Neural cell (in vitro differentiated cells): Measurements from ENCODE around the gene PPP1R15B. TPM values are rescaled to one million over a fixed set of nuclear protein-coding genes. Genes with fewer than 3 reads are reported as not detected.

ENCODE experiments used
- H2AFZ ChIP-seq: fragments of 200-600, 300-800 bp; sonication (generic), shearing (Covaris generic); 2 replicates; pipeline ENCODE4 v1.6.0; 2014; ENCODE audit warnings: low read depth, mild to moderate bottlenecking, antibody characterized with exemption, low read length, moderate library complexity
- H3F3A ChIP-seq: fragments of 200-600 bp; shearing (Covaris generic); 2 replicates; pipeline ENCODE4 v1.6.1; 2016; ENCODE audit warnings: mild to moderate bottlenecking, moderate library complexity, mixed read lengths, antibody characterized with exemption, low read length; ENCODE audit not compliant: insufficient read depth, poor library complexity, severe bottlenecking
- H3K27ac ChIP-seq: fragments of 200-600, 300-800 bp; sonication (generic), shearing (Covaris generic); 2 replicates; pipeline ENCODE4 v1.5.1; 2014; ENCODE audit warnings: mild to moderate bottlenecking, low read length, moderate library complexity
- H3K27me3 ChIP-seq: fragments of 300-800, 200-600 bp; sonication (generic), shearing (Covaris generic); 2 replicates; pipeline ENCODE4 v1.6.0; 2014; ENCODE audit warnings: mild to moderate bottlenecking, low read depth, low read length, moderate library complexity; ENCODE audit not compliant: insufficient read depth
- H3K36me3 ChIP-seq: fragments of 300-800, 200-600 bp; sonication (generic), shearing (Covaris generic); 2 replicates; pipeline ENCODE4 v1.5.1; 2014; ENCODE audit warnings: mild to moderate bottlenecking, antibody characterized with exemption, low read length, moderate library complexity; ENCODE audit not compliant: insufficient read depth
- H3K4me2 ChIP-seq: fragments of 300-800, 200-600 bp; sonication (generic), shearing (Covaris generic); 2 replicates; pipeline ENCODE4 v1.6.0; 2014; ENCODE audit warnings: mild to moderate bottlenecking, low read length
- H3K4me3 ChIP-seq: fragments of 300-800, 200-600 bp; sonication (generic), shearing (Covaris generic); 2 replicates; pipeline ENCODE4 v1.5.1; 2014; ENCODE audit warnings: mild to moderate bottlenecking, low read length, moderate library complexity
- H3K79me2 ChIP-seq: fragments of 200-600 bp; shearing (Covaris generic); replicated peaks from 2 replicates; pipeline ENCODE4 v1.6.0; 2014; ENCODE audit warnings: mild to moderate bottlenecking, low read length, moderate library complexity; ENCODE audit not compliant: insufficient read depth
- H3K9ac ChIP-seq: fragments of 300-800, 200-600 bp; sonication (generic), shearing (Covaris generic); 2 replicates; pipeline ENCODE4 v1.6.1; 2016; ENCODE audit warnings: mild to moderate bottlenecking, low read length, mixed read lengths
- H3K9me2 ChIP-seq: fragments of 200-600 bp; shearing (Covaris generic); 2 replicates; pipeline ENCODE4 v1.6.1; 2016; ENCODE audit warnings: mild to moderate bottlenecking, low read length, mixed read lengths; ENCODE audit not compliant: insufficient read depth
- H3K9me3 ChIP-seq: fragments of 200-600, 300-800 bp; sonication (generic), shearing (Covaris generic); 2 replicates; pipeline ENCODE4 v1.6.1; 2016; ENCODE audit warnings: mild to moderate bottlenecking, mixed run types, low read length, moderate library complexity, mixed read lengths
- H4K20me1 ChIP-seq: fragments of 200-600 bp; shearing (Covaris generic); 2 replicates; pipeline ENCODE4 v1.6.1; 2016; ENCODE audit warnings: mild to moderate bottlenecking, mixed run types; ENCODE audit not compliant: insufficient read depth
- EP300 ChIP-seq: fragments of 450-650 bp; conservative IDR thresholded peaks from 2 replicates; pipeline ENCODE4 v1.6.1; 2014; ENCODE audit warnings: antibody characterized with exemption, mild to moderate bottlenecking, moderate library complexity; ENCODE audit not compliant: poor library complexity, severe bottlenecking
- EZH2 ChIP-seq: fragments of 200-600, 300-800 bp; shearing (Covaris generic), sonication (generic); IDR thresholded peaks from 2 replicates; pipeline ENCODE4 v1.6.1; 2014; ENCODE audit warnings: antibody characterized with exemption, low read length, borderline replicate concordance, mild to moderate bottlenecking; ENCODE audit not compliant: insufficient read depth, poor library complexity, severe bottlenecking
- MXI1 ChIP-seq: fragments of 450-650 bp; conservative IDR thresholded peaks from 2 replicates; pipeline ENCODE4 v1.6.1; 2014; ENCODE audit warnings: antibody characterized with exemption, mild to moderate bottlenecking; ENCODE audit not compliant: poor library complexity, severe bottlenecking
- POLR2AphosphoS5 ChIP-seq: IDR thresholded peaks from 2 replicates; pipeline ENCODE4 v1.6.1; 2012
- RAD21 ChIP-seq: fragments of 450-650 bp; conservative IDR thresholded peaks from 2 replicates; pipeline ENCODE4 v1.6.1; 2014; ENCODE audit warnings: antibody characterized with exemption, mild to moderate bottlenecking, moderate library complexity
- SMC3 ChIP-seq: fragments of 450-650 bp; conservative IDR thresholded peaks from 2 replicates; pipeline ENCODE4 v1.6.1; 2014; ENCODE audit warnings: antibody characterized with exemption, mild to moderate bottlenecking, moderate library complexity; ENCODE audit not compliant: poor library complexity
- TAF1 ChIP-seq: IDR thresholded peaks from 2 replicates; pipeline ENCODE4 v1.6.1; 2012; ENCODE audit warnings: low read depth
- polyA plus RNA-seq: library from polyadenylated mRNA; depleted of rRNA; stranded (reverse); fragments of >200 nt; gene quantifications from 2 replicates; pipeline ENCODE4 v1.2.3, GENCODE V29; 2014
- TF ChIP-seq, protein P1 (sequence below): IDR thresholded peaks from 2 replicates; pipeline ENCODE4 v1.6.1; 2012; ENCODE audit warnings: borderline replicate concordance
- TF ChIP-seq, protein P2 (sequence below): fragments of 450-650 bp; IDR thresholded peaks from 2 replicates; pipeline ENCODE4 v1.5.1; 2014; ENCODE audit warnings: antibody characterized with exemption, mild to moderate bottlenecking, moderate library complexity; ENCODE audit not compliant: poor library complexity, severe bottlenecking

Gene PPP1R15B
- polyA plus RNA-seq, 1 donor from 2014 or later: 30.1 TPM

DNA sequence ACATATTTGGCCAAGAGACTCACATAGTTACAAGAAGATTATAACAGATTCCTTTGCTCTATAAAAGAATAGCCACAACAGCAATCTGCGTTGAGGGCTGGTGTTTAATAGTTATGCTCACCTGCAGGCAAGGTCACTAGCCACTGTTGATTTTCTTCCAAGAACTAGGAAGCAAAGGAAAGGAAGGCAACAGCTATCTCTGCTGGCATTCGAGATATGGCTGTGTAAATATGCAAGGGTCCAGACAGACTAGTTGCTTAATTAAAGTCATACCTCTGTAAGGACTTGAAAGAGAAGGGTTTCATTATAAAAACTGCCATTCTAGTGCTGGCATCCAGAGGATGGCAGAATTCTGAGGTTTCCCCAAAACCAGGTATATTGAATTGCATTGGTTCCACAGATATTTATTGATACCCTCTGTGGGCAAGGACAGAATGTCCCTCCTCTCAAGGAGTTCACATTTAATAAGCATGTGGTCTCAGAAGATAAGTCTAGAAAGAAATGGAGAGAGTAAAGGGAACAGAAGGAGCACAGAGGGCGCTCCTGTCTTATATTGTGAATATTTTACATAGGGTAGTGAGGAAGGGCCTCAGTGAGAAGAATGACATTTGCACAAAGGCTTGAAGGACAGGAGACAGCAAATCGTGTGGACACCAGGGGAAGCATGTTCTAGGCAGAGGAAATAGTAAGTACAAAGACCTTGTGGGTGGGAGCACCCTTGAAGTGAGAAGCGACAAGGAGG, 28.3 kb downstream of the PPP1R15B start:
- H3K79me2 ChIP-seq: no peaks in the 10 kb centered on the region
- peaks cover 49% of the 10 kb centered on the region for H3K27me3 ChIP-seq
- no peak overlapping the region for H3K4me3 ChIP-seq
- no peaks in the 10 kb centered on the region for H3K36me3 ChIP-seq
- H3K27ac ChIP-seq: no peak overlapping the region
- no peak overlapping the region for H3K9ac ChIP-seq
- H2AFZ ChIP-seq: no peak overlapping the region
- TF ChIP-seq MXI1 (no peak), EZH2 (no peak), POLR2AphosphoS5 (no peak), EP300 (no peak), TAF1 (no peak), RAD21 (no peak), SMC3 (no peak)
- TF ChIP-seq, protein P1, sequence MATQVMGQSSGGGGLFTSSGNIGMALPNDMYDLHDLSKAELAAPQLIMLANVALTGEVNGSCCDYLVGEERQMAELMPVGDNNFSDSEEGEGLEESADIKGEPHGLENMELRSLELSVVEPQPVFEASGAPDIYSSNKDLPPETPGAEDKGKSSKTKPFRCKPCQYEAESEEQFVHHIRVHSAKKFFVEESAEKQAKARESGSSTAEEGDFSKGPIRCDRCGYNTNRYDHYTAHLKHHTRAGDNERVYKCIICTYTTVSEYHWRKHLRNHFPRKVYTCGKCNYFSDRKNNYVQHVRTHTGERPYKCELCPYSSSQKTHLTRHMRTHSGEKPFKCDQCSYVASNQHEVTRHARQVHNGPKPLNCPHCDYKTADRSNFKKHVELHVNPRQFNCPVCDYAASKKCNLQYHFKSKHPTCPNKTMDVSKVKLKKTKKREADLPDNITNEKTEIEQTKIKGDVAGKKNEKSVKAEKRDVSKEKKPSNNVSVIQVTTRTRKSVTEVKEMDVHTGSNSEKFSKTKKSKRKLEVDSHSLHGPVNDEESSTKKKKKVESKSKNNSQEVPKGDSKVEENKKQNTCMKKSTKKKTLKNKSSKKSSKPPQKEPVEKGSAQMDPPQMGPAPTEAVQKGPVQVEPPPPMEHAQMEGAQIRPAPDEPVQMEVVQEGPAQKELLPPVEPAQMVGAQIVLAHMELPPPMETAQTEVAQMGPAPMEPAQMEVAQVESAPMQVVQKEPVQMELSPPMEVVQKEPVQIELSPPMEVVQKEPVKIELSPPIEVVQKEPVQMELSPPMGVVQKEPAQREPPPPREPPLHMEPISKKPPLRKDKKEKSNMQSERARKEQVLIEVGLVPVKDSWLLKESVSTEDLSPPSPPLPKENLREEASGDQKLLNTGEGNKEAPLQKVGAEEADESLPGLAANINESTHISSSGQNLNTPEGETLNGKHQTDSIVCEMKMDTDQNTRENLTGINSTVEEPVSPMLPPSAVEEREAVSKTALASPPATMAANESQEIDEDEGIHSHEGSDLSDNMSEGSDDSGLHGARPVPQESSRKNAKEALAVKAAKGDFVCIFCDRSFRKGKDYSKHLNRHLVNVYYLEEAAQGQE: no peak
- TF ChIP-seq, protein P2, sequence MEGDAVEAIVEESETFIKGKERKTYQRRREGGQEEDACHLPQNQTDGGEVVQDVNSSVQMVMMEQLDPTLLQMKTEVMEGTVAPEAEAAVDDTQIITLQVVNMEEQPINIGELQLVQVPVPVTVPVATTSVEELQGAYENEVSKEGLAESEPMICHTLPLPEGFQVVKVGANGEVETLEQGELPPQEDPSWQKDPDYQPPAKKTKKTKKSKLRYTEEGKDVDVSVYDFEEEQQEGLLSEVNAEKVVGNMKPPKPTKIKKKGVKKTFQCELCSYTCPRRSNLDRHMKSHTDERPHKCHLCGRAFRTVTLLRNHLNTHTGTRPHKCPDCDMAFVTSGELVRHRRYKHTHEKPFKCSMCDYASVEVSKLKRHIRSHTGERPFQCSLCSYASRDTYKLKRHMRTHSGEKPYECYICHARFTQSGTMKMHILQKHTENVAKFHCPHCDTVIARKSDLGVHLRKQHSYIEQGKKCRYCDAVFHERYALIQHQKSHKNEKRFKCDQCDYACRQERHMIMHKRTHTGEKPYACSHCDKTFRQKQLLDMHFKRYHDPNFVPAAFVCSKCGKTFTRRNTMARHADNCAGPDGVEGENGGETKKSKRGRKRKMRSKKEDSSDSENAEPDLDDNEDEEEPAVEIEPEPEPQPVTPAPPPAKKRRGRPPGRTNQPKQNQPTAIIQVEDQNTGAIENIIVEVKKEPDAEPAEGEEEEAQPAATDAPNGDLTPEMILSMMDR: no peak
- no peak overlapping the region for H3K4me2 ChIP-seq
- no peaks in the 10 kb centered on the region for H3K9me3 ChIP-seq
- no peaks in the 10 kb centered on the region for H3F3A ChIP-seq
- H4K20me1 ChIP-seq: no peaks in the 10 kb centered on the region
- H3K9me2 ChIP-seq: no peaks in the 10 kb centered on the region

DNA sequence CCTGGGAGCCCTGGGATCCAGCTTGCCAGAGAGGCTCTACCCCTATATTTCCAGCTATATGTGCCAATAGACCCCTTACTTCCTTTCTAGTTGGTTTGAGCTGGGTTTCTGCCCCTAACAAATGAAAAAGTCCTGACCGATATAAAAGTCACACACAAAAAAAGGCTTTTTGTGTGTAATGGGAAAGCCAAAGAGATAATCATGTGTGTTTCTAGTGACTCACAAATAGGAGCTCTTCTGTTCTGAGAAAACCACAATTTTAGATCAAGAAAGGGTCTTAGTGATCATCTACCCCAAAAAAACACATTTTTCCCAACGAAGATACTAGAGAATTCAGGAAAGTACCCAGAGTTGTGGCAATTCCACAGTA, 28.9 kb downstream of the PPP1R15B start:
- no peak overlapping the region for H2AFZ ChIP-seq
- no peak overlapping the region for H3K9ac ChIP-seq
- no peaks in the 10 kb centered on the region for H3K36me3 ChIP-seq
- no peak overlapping the region for H3K27ac ChIP-seq
- H3K4me2 ChIP-seq: no peak overlapping the region
- peaks cover 55% of the 10 kb centered on the region for H3K27me3 ChIP-seq
- H3K9me3 ChIP-seq: no peaks in the 10 kb centered on the region
- H3F3A ChIP-seq: no peaks in the 10 kb centered on the region
- H4K20me1 ChIP-seq: no peaks in the 10 kb centered on the region
- TF ChIP-seq POLR2AphosphoS5 (no peak), EZH2 (no peak), MXI1 (no peak), EP300 (no peak), TAF1 (no peak), RAD21 (no peak), SMC3 (no peak)
- TF ChIP-seq, protein P2: no peak
- TF ChIP-seq, protein P1: no peak
- H3K4me3 ChIP-seq: no peak overlapping the region
- no peaks in the 10 kb centered on the region for H3K79me2 ChIP-seq
- no peaks in the 10 kb centered on the region for H3K9me2 ChIP-seq
